BLaER1 (cell line): Measurements from ENCODE around the gene UBN1.

ENCODE experiments used
- H3K27ac ChIP-seq: shearing (Covaris generic); formaldehyde crosslinking; 2 replicates; pipeline ENCODE4 v1.8.1; 2022
- H3K27me3 ChIP-seq: shearing (Covaris generic); formaldehyde crosslinking; 2 replicates; pipeline ENCODE4 v1.8.1; 2022
- H3K36me3 ChIP-seq: shearing (Covaris generic); formaldehyde crosslinking; 2 replicates; pipeline ENCODE4 v1.8.1; 2022
- H3K4me1 ChIP-seq: shearing (Covaris generic); formaldehyde crosslinking; 2 replicates; pipeline ENCODE4 v1.8.1; 2022
- H3K4me2 ChIP-seq: shearing (Covaris generic); formaldehyde crosslinking; 2 replicates; pipeline ENCODE4 v1.8.1; 2022
- H3K4me3 ChIP-seq: shearing (Covaris generic); formaldehyde crosslinking; 2 replicates; pipeline ENCODE4 v1.8.1; 2022
- H3K9ac ChIP-seq: shearing (Covaris generic); formaldehyde crosslinking; 2 replicates; pipeline ENCODE4 v1.8.1; 2022
- H3K9me3 ChIP-seq: shearing (Covaris generic); formaldehyde crosslinking; 2 replicates; pipeline ENCODE4 v1.8.1; 2022
- H4K20me1 ChIP-seq: shearing (Covaris generic); formaldehyde crosslinking; 2 replicates; pipeline ENCODE4 v1.8.1; 2022
- Cebpa-rat ChIP-seq: shearing (Covaris generic); IDR thresholded peaks from 2 replicates; pipeline ENCODE4 v1.8.1; 2022

UBN1 gene

GRCh38 chr16:4814542-4815173 lies 32.6 kb upstream of the UBN1 start:
- peaks cover 99% of the 10 kb centered on the region for H3K36me3 ChIP-seq
- no peak for TF ChIP-seq Cebpa-rat
- H3K27ac ChIP-seq, result no peak overlapping the region
- no peak overlapping the region for H3K9ac ChIP-seq
- H3K4me1 ChIP-seq, result no peaks in the 10 kb centered on the region
- H3K9me3 ChIP-seq, result no peaks in the 10 kb centered on the region
- H3K27me3 ChIP-seq, result no peaks in the 10 kb centered on the region
- H3K4me2 ChIP-seq, result no peak overlapping the region
- no peak overlapping the region for H3K4me3 ChIP-seq
- peaks cover 29% of the 10 kb centered on the region for H4K20me1 ChIP-seq

- Histone ChIP-seq H3K4me3 (no peak overlapping the region), H3K4me2 (no peak overlapping the region), H3K9me3 (no peaks in the 10 kb centered on the region), H3K9ac (no peak overlapping the region), H3K36me3 (peaks cover 100% of the 10 kb centered on the region), H3K27me3 (no peaks in the 10 kb centered on the region), H3K27ac (no peak overlapping the region), H3K4me1 (peaks cover 14% of the 10 kb centered on the region), H4K20me1 (peaks cover 41% of the 10 kb centered on the region)
- no peak for TF ChIP-seq Cebpa-rat
These were observed 26.6 kb upstream of the UBN1 start for GRCh38 chr16:4820652-4821051.

DNA sequence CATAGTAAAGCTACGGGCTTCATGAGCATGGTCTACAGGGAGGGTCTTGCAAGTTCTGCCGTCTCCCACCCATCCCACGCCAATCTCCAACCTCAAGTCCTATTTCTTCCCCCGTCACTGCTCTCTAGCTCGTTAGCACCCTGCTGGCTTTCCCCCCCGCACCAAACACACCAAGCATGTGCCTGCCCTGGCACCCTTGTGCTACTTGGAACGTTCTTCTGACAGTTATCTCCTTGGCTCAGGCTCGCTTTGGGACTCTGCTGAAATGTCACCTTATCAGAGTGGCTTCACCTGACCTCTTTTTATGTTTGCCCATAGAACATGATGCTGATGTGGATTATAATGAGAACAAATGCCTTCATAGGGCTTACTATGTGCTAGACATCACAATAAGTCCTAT lies 22.1 kb upstream of the UBN1 start:
- peaks cover 100% of the 10 kb centered on the region for H3K36me3 ChIP-seq
- no peak overlapping the region for H3K4me2 ChIP-seq
- no peak overlapping the region for H3K4me3 ChIP-seq
- H3K27me3 ChIP-seq, result no peaks in the 10 kb centered on the region
- peaks cover 14% of the 10 kb centered on the region for H3K4me1 ChIP-seq
- H3K27ac ChIP-seq, result no peak overlapping the region
- H3K9ac ChIP-seq, result no peak overlapping the region
- no peaks in the 10 kb centered on the region for H3K9me3 ChIP-seq
- TF ChIP-seq Cebpa-rat, result no peak
- H4K20me1 ChIP-seq, result peaks cover 65% of the 10 kb centered on the region

DNA sequence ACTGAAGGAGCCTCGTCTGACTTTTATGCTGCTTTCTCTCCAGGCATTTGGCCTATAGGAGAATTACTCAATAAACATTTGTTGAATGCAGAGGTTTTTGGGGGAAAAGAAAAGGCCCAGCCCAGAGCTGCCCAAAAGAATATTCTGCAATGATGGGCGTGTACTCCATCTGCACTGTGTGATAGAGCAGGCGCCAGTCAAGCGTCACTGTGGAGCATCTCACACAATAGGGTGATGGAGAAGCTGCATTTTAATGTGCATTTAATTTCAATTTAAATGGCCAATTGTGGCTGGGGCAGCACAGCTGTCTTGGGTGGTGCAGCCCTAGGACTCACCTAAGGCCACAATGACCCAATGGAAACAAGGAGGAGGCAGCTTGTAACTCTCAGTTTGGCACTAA lies 20.8 kb upstream of the UBN1 start:
- Histone ChIP-seq H3K27ac (no peak overlapping the region), H3K4me3 (no peak overlapping the region), H4K20me1 (peaks cover 60% of the 10 kb centered on the region), H3K27me3 (no peaks in the 10 kb centered on the region), H3K4me1 (peaks cover 7% of the 10 kb centered on the region), H3K9me3 (no peaks in the 10 kb centered on the region), H3K36me3 (peaks cover 100% of the 10 kb centered on the region), H3K9ac (no peak overlapping the region), H3K4me2 (no peak overlapping the region)
- TF ChIP-seq Cebpa-rat, result no peak

DNA sequence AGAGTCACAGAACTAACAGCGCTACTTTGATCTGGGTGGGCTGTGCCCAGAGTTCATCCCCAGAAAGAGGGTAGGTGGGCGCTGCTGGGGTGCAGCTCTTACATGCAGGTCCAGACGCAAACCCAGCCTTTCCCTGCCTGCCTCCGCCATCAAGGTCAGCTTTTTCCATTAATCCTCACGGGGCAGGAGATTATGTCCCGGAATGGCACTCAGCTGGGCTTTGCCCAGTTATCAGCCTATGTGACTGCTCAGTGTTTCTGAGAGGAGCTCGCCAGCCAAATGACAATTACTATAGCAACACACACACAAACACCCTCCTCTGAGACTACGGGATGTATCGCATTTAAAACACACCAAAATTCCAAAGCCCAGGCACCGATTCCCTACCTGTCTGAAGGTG lies 20.3 kb upstream of the UBN1 start:
- peaks cover 2% of the 10 kb centered on the region for H3K4me1 ChIP-seq
- no peak overlapping the region for H3K27ac ChIP-seq
- TF ChIP-seq Cebpa-rat, result no peak
- no peak overlapping the region for H3K9ac ChIP-seq
- no peaks in the 10 kb centered on the region for H3K9me3 ChIP-seq
- H3K4me3 ChIP-seq, result no peak overlapping the region
- peaks cover 60% of the 10 kb centered on the region for H4K20me1 ChIP-seq
- no peaks in the 10 kb centered on the region for H3K27me3 ChIP-seq
- H3K36me3 ChIP-seq, result peaks cover 100% of the 10 kb centered on the region
- no peak overlapping the region for H3K4me2 ChIP-seq

GRCh38 chr16:4828567-4829321 lies 18.5 kb upstream of the UBN1 start:
- no peak overlapping the region for H3K4me2 ChIP-seq
- peaks cover 100% of the 10 kb centered on the region for H3K36me3 ChIP-seq
- no peak overlapping the region for H3K9ac ChIP-seq
- no peak overlapping the region for H3K4me3 ChIP-seq
- peaks cover 9% of the 10 kb centered on the region for H3K4me1 ChIP-seq
- H3K27ac ChIP-seq, result no peak overlapping the region
- no peak for TF ChIP-seq Cebpa-rat
- no peaks in the 10 kb centered on the region for H3K9me3 ChIP-seq
- H3K27me3 ChIP-seq, result no peaks in the 10 kb centered on the region
- peaks cover 74% of the 10 kb centered on the region for H4K20me1 ChIP-seq

DNA sequence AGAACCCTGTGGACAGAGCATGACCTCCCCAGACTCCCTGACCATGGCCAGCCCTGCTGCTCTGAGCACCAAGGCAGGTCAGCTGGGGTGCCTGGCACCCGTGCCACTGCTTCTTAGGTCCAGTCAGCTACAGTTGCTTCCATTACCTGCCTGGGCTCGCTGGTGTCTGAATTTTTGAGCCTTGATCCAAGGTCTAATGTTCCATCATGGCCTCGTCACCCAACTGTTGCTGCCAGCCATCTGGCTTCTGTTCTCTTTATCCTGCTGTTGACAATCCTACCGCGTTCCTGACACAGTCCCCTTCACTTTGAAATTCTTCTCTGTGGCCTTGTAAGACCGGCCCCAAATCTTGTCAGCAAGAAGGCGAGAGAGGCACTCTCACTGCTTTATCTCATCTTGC lies 16.9 kb upstream of the UBN1 start:
- H3K36me3 ChIP-seq, result peaks cover 100% of the 10 kb centered on the region
- H3K9ac ChIP-seq, result no peak overlapping the region
- H3K4me2 ChIP-seq, result no peak overlapping the region
- no peak overlapping the region for H3K27ac ChIP-seq
- no peaks in the 10 kb centered on the region for H3K27me3 ChIP-seq
- TF ChIP-seq Cebpa-rat, result no peak
- H4K20me1 ChIP-seq, result peaks cover 75% of the 10 kb centered on the region
- H3K4me1 ChIP-seq, result peaks cover 14% of the 10 kb centered on the region
- no peaks in the 10 kb centered on the region for H3K9me3 ChIP-seq
- no peak overlapping the region for H3K4me3 ChIP-seq

GRCh38 chr16:4831616-4832015 lies 15.7 kb upstream of the UBN1 start:
- Histone ChIP-seq H3K9ac (no peak overlapping the region), H3K27ac (no peak overlapping the region), H3K36me3 (peaks cover 100% of the 10 kb centered on the region), H3K4me3 (no peak overlapping the region), H3K27me3 (no peaks in the 10 kb centered on the region), H3K4me2 (no peak overlapping the region), H4K20me1 (peaks cover 77% of the 10 kb centered on the region), H3K9me3 (no peaks in the 10 kb centered on the region), H3K4me1 (peaks cover 14% of the 10 kb centered on the region)
- no peak for TF ChIP-seq Cebpa-rat

- no peak for TF ChIP-seq Cebpa-rat
- Histone ChIP-seq H4K20me1 (peaks cover 75% of the 10 kb centered on the region), H3K9ac (no peak overlapping the region), H3K27ac (no peak overlapping the region), H3K36me3 (peaks cover 100% of the 10 kb centered on the region), H3K27me3 (no peaks in the 10 kb centered on the region), H3K4me3 (no peak overlapping the region), H3K4me1 (peaks cover 14% of the 10 kb centered on the region), H3K9me3 (no peaks in the 10 kb centered on the region), H3K4me2 (0 out of 2 replicates have a peak overlapping the region, but pooled peaks have one; percentile 10)
These were observed 14.5 kb upstream of the UBN1 start for GRCh38 chr16:4832698-4833343.

DNA sequence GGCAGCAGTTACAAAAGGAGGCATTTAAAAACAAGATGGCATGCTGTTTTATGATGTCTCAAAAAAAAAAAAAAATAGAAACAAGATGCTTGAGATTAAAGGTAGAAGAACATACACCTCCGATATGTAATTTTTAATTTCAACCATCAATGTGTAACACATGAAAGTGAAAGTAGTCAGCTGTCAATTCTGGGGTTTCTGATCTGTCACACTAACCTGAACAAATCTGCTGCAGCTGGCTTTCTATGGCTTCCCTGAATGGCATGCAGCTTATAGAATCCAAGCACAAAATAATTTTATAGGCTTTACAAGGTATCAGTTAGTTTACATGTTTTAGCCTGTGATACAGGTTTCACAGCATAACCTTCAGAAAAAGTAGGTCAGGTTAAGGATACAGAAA lies 13.7 kb upstream of the UBN1 start:
- Histone ChIP-seq H3K4me1 (peaks cover 14% of the 10 kb centered on the region), H3K27me3 (no peaks in the 10 kb centered on the region), H3K9me3 (no peaks in the 10 kb centered on the region), H3K9ac (no peak overlapping the region), H3K36me3 (peaks cover 100% of the 10 kb centered on the region), H3K4me2 (0 out of 2 replicates have a peak overlapping the region, but pooled peaks have one; percentile 10), H3K27ac (no peak overlapping the region), H3K4me3 (no peak overlapping the region), H4K20me1 (peaks cover 71% of the 10 kb centered on the region)
- TF ChIP-seq Cebpa-rat, result no peak
